HG02870 (cell line): Measurements from ENCODE around the gene FAM3B.
A peak's percentile ranks its signal among the peaks of the same experiment; 100 is the strongest.
"Not testable (repeated sequence)": the region's sequence is repeated elsewhere in the genome, so short reads cannot be mapped to it uniquely, and the experiment has no call there.

ENCODE experiments used
- ATAC-seq: cut with Tn5 transposase; IDR thresholded peaks from one replicate; pipeline ENCODE4 v1.9.1; 2021; ENCODE audit warnings: mild to moderate bottlenecking, moderate library complexity; ENCODE audit not compliant: unreplicated experiment

The FAM3B gene

DNA sequence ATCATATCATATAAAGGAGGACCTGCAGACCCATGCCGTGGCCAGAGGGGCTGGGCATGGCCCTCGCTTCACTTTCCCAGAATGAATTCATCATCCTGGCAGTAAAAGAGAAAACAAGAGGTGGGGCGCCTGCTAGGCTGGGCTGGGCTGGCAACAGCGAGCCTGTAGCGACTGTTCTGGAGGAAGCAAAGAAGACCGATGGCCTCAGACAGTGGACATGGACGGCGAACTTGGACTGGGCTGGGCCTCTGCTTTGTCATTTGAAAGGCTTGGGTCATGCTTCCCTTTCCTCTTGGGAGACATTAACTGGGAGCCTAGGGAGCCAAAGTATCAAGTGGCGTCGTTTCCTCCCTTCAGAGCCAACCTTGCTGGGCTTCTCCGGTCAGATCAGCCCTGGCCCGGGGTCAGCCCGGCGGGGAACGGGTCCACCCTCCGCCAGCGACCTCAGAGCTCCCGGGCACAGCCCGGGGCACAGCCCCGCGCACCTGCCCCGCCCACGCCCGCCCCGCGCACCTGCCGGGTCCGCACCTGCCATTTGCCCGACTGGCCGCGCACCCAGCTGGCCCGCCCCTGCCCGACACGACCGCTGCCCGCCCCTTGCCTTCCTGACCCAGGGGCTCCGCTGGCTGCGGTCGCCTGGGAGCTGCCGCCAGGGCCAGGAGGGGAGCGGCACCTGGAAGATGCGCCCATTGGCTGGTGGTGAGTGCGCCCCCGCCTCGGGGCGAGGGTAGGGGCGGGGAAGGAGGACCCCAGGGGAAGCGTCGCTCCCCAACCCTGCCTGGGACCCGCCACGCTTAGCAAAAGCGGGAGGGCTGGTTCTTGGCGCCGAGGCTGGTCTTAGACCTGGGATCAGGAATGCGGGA, at the start of gene FAM3B:
TSS of gene FAM3B (plus strand) at position 602 of the 863 bp plus-strand sequence. CDS start at position 681, 79 bp downstream.
- no peak for ATAC-seq

GRCh38 chr21:41267346-41267745, 49.3 kb upstream of the FAM3B start:
- ATAC-seq, result no peak

GRCh38 chr21:41269535-41269934, 47.1 kb upstream of the FAM3B start:
- ATAC-seq, result no peak

GRCh38 chr21:41277196-41277595, 39.4 kb upstream of the FAM3B start:
- no peak for ATAC-seq

DNA sequence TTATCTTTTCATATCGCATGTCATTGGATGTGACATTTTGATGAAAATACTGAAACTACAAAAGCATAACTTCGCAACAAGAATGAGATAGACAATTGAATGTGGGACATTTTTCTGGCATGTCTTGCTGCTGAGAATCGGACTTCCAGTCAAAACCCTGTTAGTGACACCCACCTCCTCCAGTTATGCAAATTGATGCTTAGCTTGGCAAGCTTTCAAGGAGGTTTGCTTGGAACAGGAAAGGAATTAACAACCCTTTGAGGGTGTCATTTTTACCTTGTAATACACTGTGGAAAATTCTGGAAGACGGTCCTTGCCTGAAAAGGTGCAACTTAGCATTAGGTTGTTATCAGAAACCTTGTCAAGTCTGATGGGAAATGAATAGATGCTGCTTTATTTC, 38.8 kb upstream of the FAM3B start:
- no peak for ATAC-seq

DNA sequence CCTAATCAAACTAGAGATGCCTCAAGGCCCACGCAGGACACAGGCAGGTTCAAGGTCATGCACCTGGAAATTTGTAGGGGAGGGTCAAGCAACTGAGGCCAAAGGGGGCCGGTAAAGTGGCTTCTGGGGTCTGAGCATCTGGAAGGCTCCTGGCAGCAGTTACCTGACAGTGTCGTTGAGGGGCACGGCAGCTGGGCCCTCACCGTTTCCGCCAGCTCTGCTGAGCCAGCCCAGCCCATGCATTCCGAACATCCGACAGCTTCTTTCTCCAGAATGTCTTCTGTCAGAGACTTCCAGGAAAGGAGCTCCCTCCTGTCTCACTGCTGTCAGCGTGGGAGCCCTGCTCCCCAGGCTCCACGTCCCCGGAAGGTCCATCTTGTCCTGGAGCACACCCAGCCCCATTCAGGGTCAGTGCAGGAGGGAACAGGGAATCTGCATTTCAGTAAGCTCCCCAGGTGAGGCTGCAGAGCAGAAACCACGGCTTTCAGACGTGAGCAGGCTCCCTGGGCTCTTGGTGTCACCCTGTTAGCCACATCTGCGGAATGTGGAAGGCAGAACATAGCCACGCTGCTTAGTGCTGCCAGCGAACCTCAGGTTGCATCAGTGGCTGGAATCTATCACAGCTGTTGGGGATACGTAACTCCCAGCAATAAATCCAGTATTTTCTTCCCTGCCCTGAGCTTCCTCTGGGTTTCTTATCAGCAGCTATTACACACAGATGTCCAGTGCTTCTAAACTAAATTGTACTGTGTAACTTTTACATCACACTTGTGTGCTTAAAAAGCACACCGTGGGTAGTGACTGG, 36.3 kb upstream of the FAM3B start:
- ATAC-seq, result no peak

DNA sequence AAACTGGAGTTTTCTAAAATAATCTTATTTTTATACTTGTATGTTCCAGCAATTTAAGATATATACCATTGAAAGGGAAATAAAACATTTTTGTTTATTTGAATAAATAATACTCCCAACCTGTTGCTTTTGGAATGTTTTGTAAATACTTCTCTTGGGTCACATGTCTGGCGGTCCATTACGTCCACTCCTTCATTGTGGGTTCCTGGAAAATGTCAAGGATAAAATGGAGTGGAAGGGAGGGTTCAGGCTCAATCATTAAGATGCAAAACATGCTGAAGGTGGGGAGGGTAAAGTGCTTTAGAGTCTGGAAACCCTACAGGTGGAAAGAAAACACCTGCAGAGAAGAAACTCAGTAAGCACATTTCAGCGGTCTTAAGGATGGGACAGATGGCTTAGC, 34.2 kb upstream of the FAM3B start:
- no peak for ATAC-seq

DNA sequence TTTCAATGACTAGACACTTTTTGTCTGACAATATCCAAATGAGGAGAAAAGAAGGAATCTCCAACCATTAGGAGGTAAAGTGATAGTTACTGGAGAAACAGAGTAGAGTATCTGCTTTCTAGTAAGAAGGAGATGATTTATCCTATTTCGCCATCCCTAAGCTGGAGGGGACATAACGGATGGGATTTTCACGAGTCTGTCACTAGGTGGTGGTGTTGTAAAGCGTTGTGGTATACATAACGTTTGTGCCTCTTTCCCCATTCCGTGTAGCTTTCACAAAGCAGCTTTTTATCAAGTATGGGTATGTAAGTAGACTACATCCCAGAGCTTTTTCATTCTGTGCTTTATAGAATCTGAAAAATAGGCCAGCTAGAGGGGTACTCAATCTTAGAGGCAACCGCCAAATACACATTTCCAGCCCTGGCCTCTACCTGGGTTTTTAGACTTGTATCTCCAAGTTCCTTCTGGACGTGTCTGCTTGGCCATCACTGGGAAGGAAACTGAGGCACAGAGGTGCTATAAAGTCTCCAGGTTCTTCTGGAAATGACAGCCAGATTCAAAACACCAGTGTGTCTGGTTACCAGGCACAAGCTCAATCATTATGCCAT, 33.3 kb upstream of the FAM3B start:
- peak; percentile 73 for ATAC-seq

DNA sequence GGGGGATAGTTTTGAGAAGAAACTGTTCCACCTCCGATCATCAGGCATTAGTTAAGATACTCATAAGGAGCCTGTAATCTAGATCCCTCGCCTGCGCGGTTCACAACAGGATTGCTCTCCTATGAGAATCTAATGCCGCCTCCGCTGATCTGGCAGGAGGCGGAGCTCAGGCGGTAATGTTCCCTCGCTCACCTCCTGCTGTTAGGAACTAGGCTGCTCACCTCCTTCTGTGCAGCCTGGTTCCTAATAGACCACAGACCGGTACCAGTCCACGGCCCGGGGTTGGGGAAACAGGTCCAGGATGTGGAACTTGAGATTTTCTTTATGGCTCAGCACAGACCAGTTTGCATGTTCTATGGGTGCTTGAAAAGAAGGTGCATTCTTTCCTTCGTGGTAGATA, 27.2 kb upstream of the FAM3B start:
- ATAC-seq, result no peak

DNA sequence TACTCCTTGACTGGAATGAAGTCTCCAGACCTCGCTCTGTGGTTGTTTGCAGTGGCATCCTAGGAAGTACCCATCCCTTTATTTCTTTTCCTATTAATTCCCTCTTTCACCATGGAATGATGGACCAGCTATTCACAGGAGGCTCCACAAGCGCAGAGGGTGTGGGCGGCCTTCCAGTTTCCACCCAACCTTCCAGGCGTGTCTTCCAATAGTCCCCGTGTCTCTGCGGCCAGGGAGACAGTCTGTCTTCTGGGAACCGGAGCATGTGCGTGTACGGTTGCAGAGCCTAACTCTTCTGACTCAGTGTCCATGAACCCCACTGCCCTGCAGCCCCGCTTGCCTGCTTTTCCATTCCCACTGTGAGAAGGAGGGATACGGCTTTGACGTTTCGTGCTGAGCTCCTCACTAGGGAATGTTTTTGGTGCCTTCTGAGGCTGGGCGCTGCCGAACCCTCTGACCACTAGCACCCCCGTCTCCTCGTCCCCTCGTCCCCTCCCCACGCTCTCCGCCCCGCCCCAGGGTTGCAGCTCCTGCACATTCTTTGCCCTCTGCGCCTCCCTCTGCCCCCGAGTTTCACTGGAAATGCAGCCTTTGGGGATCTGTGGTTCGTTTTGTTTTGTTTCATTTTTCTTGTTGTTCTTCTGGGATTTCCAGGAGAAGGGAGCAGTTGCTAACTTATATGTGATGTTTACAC, 26.3 kb upstream of the FAM3B start:
- no peak for ATAC-seq

DNA sequence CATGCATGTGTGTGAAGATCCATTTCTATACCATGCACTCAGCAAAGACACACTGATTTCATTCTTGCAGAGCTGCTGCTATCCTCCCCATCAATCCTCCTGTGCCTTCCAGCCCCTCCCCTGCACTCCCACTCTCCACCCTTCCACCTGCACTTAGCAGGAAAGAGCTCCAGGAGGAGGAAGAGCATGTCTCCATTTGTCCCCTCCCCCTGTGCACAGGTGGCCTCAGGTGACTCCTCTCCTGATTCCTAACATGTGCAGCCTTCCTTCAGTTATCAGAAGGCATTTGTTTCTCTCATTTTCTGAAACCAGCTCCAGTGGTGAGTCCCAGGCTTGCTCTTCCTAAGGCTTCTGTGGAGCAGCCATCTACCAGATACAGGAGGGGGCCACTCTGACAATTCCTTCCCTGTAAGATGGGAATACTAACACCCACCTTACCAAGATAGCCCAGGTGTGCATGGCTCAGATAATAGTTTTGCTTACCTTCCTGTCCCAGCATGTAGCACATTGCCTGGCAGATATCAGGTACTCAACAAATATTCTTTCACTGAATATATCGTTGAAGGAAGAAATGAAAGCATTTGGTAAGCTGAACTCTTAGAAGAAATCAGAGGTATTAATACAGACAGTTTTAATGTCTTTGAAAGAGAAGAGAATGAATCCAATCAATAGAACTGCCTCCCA, 21.9 kb upstream of the FAM3B start:
- no peak for ATAC-seq

- no peak for ATAC-seq
Observed at GRCh38 chr21:41295721-41296254, 20.8 kb upstream of the FAM3B start.

- no peak for ATAC-seq
Observed at GRCh38 chr21:41302976-41303375, 13.6 kb upstream of the FAM3B start.

GRCh38 chr21:41304068-41304720, 12.4 kb upstream of the FAM3B start:
- ATAC-seq, result no peak

DNA sequence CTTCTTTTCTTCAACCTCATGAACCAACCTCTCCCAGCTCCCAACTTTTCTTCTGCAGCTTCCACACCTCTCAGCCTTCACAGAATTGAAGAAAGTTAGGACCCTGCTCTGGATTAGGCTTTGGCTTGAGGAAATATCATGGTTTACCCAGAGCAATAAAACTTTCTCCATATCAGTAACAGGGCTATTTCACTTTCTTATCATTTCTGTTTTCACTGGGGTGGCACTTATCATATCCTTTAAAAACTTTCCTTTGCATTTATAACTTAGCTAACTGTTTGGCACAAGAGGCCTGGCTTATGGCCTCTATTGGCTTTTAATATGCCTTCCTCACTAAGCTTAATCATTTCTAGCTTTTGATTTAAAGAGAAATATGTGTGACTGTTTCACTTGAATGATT, 9.4 kb upstream of the FAM3B start:
- ATAC-seq, result no peak

DNA sequence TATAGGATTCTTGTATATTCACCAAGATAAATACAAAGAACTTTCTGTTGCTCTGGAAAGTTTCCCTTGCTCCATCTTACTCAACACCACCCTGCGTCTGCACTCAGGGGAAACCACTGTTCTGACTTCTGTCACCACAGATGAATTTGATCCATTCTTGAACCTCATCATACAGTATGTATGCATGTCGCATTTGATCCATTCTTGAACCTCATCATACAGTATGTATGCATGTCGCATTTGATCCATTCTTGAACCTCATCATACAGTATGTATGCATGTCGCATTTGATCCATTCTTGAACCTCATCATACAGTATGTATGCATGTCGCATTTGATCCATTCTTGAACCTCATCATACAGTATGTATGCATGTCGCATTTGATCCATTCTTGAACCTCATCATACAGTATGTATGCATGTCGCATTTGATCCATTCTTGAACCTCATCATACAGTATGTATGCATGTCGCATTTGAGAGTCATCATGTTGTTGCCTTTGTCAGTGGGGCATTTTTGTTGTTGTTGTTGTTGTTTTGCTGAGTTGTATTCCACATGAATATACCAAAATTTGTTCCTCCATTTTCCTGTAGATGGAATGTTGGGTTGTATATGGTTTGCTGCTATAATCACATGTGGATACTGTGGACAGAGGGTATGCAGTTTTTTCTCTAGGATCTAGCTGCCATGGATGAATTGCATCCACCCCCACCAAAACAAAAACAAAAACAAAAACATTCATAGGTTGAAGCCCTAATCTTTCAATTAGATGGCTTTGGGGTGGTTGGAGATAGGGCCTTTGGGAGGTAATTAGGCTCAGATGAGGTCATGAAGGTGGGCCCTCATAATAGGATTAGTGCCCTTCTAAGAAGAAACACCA, 3.1 kb upstream of the FAM3B start:
- ATAC-seq, result not testable (repeated sequence)

DNA sequence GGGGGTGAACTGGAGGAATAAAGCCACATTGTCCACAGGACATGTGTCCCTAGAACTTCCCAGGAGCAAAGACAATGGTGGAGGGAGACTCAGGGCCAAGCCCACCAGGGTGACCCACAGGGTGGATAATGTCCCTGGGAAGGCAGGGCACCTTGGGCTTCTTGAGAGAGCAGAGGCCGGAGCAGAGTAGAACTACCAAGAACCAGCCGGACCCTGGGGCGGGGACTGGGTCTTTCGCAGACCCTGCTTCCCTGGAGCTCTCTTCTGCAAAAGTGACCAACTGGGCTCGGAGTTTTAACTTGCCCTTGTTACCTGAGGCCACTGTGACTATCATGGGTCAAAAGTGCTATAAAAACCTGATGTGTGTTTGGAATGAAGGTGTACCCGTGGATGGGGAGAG, 875 bp upstream of the FAM3B start:
- ATAC-seq, result no peak

- ATAC-seq, result no peak
Observed at GRCh38 chr21:41317063-41317392, 427 bp downstream of the FAM3B start.

GRCh38 chr21:41317458-41317857, 857 bp downstream of the FAM3B start:
- no peak for ATAC-seq
